Measurements from ENCODE around the gene TMEM132D.

- TF ChIP-seq CTCF (IDR thresholded peaks at IDR 0.05; ENCODE audit: insufficient read depth, low read length, poor library complexity, severe bottlenecking) (no peak), EZH2phosphoT487 (conservative IDR thresholded peaks at IDR 0.05; ENCODE audit: low read length) (no peak)
These were observed 463.5 kb downstream of the TMEM132D start for GRCh38 chr12:129440278-129440677.

Measured in SU-DHL-6 (cell line).